Activated B cell treated with CpG ODN at 0.5 μM for 24 hours (primary cell): ENCODE measurements around the gene OSTC. TPM values are rescaled to one million over a fixed set of nuclear protein-coding genes. Genes with fewer than 3 reads are reported as not detected.
"Not testable (repeated sequence)": the region's sequence is repeated elsewhere in the genome, so short reads cannot be mapped to it uniquely, and the experiment has no call there.

Source experiments
- ATAC-seq: fragments of 200-7000 bp; cut with Tn5 transposase; one replicate; pipeline ENCODE4 v1.10.0; 2021; ENCODE audit warnings: low read depth, mild to moderate bottlenecking, moderate library complexity
- CTCF ChIA-PET: fragments of 350-600 bp; sonication (Branson Sonifier 250); formaldehyde crosslinking; loops from one replicate; lab custom pipeline; 2021; ENCODE audit warnings: antibody characterized with exemption; lab: Charles Lee
- POLR2A ChIA-PET: fragments of 350-600 bp; sonication (Branson Sonifier 250); formaldehyde crosslinking; loops from one replicate; lab custom pipeline; 2021; ENCODE audit warnings: antibody characterized with exemption; lab: Charles Lee
- DNase-seq: peaks from one replicate; pipeline ENCODE4 v3.0.0; 2022
- H3K27ac Mint-ChIP-seq: one replicate; pipeline ENCODE4 v1.8.0; 2020; ENCODE audit warnings: mixed read lengths
- H3K27me3 Mint-ChIP-seq: one replicate; pipeline ENCODE4 v1.8.0; 2021; ENCODE audit warnings: mixed read lengths
- H3K36me3 Mint-ChIP-seq: one replicate; pipeline ENCODE4 v1.8.0; 2021; ENCODE audit warnings: low read depth, mixed read lengths
- H3K4me1 Mint-ChIP-seq: one replicate; pipeline ENCODE4 v1.8.0; 2021; ENCODE audit warnings: mixed read lengths
- H3K4me3 Mint-ChIP-seq: one replicate; pipeline ENCODE4 v1.8.0; 2020; ENCODE audit warnings: mild to moderate bottlenecking, mixed read lengths
- H3K9me3 Mint-ChIP-seq: one replicate; pipeline ENCODE4 v1.8.0; 2020; ENCODE audit warnings: mixed read lengths
- CTCF ChIP-seq: fragments of 200-600 bp; IDR thresholded peaks from one replicate; pipeline ENCODE4 v1.8.0; 2022; ENCODE audit warnings: antibody characterized with exemption, mild to moderate bottlenecking
- intact Hi-C: fragments of 100-400 bp; cut with micrococcal nuclease; formaldehyde crosslinking; loops from one replicate; pipeline ENCODE4 v1.15.1; 2024
- total RNA-seq: library from RNA; stranded (reverse); gene quantifications from 2 replicates; pipeline ENCODE4 v1.2.3, GENCODE V29; 2022

Gene OSTC
- total RNA-seq, 1 donor from 2014 or later, result 56.7 TPM

GRCh38 chr4:108709234-108709633 lies 58.8 kb downstream of the OSTC start:
- no peaks in the 10 kb centered on the region for H3K4me1 Mint-ChIP-seq
- H3K27ac Mint-ChIP-seq, result no peak overlapping the region
- ATAC-seq, result no peak
- DNase-seq, result no peak
- H3K27me3 Mint-ChIP-seq, result no peaks in the 10 kb centered on the region
- ChIA-PET CTCF (no interaction called here), POLR2A (no interaction called here)
- no peaks in the 10 kb centered on the region for H3K9me3 Mint-ChIP-seq
- H3K4me3 Mint-ChIP-seq, result no peak overlapping the region
- intact Hi-C loops, result no loop called here
- no peaks in the 10 kb centered on the region for H3K36me3 Mint-ChIP-seq
- TF ChIP-seq CTCF, result no peak

GRCh38 chr4:108709722-108710121 lies 59.3 kb downstream of the OSTC start:
- POLR2A ChIA-PET, result no interaction called here
- Mint-ChIP-seq H3K4me3 (no peak overlapping the region), H3K36me3 (no peaks in the 10 kb centered on the region), H3K9me3 (no peaks in the 10 kb centered on the region), H3K27ac (no peak overlapping the region), H3K27me3 (no peaks in the 10 kb centered on the region), H3K4me1 (no peaks in the 10 kb centered on the region)
- intact Hi-C loops, result no loop called here
- no peak for TF ChIP-seq CTCF
- DNase-seq (no peak), ATAC-seq (no peak)
- CTCF ChIA-PET, result no interaction called here

GRCh38 chr4:108710578-108710977 lies 60.2 kb downstream of the OSTC start:
- DNase-seq, intact Hi-C loops, H3K4me1 Mint-ChIP-seq, POLR2A ChIA-PET, ATAC-seq, H3K4me3 Mint-ChIP-seq, H3K9me3 Mint-ChIP-seq, H3K36me3 Mint-ChIP-seq, H3K27me3 Mint-ChIP-seq, CTCF ChIA-PET, H3K27ac Mint-ChIP-seq: not testable (repeated sequence)

GRCh38 chr4:108714880-108715279 lies 64.5 kb downstream of the OSTC start:
- intact Hi-C loops, result no loop called here
- peaks cover 6% of the 10 kb centered on the region for H3K27me3 Mint-ChIP-seq
- TF ChIP-seq CTCF, result no peak
- H3K27ac Mint-ChIP-seq, result no peak overlapping the region
- DNase-seq (no peak), ATAC-seq (no peak)
- CTCF ChIA-PET, result no interaction called here
- POLR2A ChIA-PET, result no interaction called here
- no peaks in the 10 kb centered on the region for H3K4me1 Mint-ChIP-seq
- no peaks in the 10 kb centered on the region for H3K36me3 Mint-ChIP-seq
- H3K4me3 Mint-ChIP-seq, result no peak overlapping the region
- no peaks in the 10 kb centered on the region for H3K9me3 Mint-ChIP-seq

- intact Hi-C loops, result no loop called here
- no peak for DNase-seq
- Mint-ChIP-seq H3K27ac (no peak overlapping the region), H3K4me3 (no peak overlapping the region), H3K4me1 (no peaks in the 10 kb centered on the region), H3K36me3 (no peaks in the 10 kb centered on the region), H3K9me3 (no peaks in the 10 kb centered on the region), H3K27me3 (peaks cover 6% of the 10 kb centered on the region)
- ATAC-seq, result no peak
- POLR2A ChIA-PET, result no interaction called here
- CTCF ChIA-PET, result no interaction called here
- no peak for TF ChIP-seq CTCF
Observed at GRCh38 chr4:108716340-108716739, 65.9 kb downstream of the OSTC start.

GRCh38 chr4:108717386-108717785 lies 67.0 kb downstream of the OSTC start:
- no peak for DNase-seq
- Mint-ChIP-seq H3K27me3 (peaks cover 8% of the 10 kb centered on the region), H3K27ac (no peak overlapping the region), H3K9me3 (no peaks in the 10 kb centered on the region), H3K4me3 (no peak overlapping the region), H3K4me1 (no peaks in the 10 kb centered on the region), H3K36me3 (no peaks in the 10 kb centered on the region)
- CTCF ChIA-PET, result no interaction called here
- intact Hi-C loops, result no loop called here
- no peak for ATAC-seq
- no peak for TF ChIP-seq CTCF
- POLR2A ChIA-PET, result no interaction called here
